Measurements from ENCODE around the gene P2RX2.
A peak's percentile ranks its signal among the peaks of the same experiment; 100 is the strongest.

P2RX2 gene

DNA sequence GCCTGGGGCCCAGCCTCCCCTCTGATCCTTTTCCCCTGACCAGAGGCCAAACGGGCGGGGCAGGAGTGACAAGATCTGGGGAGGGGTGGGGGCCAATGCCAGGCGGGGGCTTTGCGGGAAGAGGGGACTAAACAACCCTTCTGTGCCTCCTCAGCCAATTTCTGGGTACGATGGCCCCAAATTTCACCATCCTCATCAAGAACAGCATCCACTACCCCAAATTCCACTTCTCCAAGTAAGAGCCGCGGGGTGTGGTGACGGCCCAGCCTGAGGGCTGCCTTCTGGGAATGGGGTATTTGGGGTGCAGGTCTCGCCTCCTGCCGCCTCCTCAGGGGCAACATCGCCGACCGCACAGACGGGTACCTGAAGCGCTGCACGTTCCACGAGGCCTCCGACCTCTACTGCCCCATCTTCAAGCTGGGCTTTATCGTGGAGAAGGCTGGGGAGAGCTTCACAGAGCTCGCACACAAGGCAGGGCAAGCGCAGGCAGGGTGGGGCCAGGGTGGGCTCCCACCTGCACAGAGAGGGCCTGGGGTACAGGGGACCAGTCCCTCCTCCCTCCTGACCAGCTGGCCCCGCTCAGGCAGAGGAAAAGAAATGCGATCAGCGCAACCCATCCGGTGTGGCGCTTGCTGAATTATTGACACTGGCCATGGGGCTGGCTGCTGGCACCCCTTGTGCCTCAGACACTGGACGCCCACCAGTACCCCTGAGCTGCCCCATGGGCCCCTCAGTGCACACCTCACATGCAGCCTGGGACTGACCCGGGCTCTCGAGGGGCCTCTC lies 1.7 kb downstream of the P2RX2 start:
- DNase-seq (ENCODE audit: low read depth) = no peak

DNA sequence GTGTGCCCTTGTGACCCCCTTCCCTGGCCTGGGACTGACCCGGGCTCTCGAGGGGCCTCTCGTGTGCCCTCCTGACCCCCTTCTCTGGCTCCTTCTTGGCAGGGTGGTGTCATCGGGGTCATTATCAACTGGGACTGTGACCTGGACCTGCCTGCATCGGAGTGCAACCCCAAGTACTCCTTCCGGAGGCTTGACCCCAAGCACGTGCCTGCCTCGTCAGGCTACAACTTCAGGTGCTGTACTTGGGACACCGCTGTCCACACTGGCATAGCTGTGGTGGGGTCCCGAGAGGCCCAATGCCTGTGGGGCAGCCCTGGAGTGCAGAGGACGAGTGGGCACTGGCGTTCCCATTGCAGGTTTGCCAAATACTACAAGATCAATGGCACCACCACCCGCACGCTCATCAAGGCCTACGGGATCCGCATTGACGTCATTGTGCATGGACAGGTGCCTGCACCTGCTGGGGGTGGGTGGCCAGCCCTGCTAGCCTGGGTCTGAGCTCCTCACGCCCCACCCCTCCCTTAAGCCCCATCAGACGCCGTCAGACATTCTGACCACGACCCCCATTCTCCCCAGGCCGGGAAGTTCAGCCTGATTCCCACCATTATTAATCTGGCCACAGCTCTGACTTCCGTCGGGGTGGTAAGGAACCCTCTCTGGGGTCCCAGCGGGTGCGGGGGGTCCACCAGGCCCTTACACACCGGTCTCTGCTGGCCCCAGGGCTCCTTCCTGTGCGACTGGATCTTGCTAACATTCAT lies 2.5 kb downstream of the P2RX2 start:
- DNase-seq (ENCODE audit: low read depth) = no peak

DNA sequence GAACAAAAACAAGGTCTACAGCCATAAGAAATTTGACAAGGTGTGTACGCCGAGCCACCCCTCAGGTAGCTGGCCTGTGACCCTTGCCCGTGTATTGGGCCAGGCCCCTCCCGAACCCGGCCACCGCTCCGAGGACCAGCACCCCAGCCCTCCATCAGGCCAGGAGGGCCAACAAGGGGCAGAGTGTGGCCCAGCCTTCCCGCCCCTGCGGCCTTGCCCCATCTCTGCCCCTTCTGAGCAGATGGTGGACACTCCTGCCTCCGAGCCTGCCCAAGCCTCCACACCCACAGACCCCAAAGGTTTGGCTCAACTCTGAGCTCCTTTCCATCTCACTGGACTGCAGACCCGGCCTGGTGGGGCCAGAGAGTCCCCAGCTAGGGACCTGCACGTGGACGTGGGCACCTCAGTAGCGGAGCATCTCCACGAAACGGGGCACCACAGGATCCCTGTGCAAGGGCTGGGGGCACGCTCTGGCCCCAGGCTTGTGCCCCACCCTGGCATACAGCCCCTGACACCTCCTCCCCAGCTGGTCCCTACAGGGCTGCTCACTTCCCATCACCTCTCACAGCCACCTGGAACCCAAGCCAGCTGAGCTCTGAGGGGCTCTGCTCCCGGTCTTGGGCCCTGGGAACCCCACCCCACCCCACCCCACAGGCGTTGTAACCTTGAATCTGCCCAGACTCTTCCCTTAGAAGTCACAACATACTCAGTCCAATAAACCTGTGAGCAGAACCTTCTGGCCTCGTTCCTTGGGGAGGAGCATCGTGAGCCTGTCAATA lies 3.3 kb downstream of the P2RX2 start:
- DNase-seq (ENCODE audit: low read depth) = no peak

DNA sequence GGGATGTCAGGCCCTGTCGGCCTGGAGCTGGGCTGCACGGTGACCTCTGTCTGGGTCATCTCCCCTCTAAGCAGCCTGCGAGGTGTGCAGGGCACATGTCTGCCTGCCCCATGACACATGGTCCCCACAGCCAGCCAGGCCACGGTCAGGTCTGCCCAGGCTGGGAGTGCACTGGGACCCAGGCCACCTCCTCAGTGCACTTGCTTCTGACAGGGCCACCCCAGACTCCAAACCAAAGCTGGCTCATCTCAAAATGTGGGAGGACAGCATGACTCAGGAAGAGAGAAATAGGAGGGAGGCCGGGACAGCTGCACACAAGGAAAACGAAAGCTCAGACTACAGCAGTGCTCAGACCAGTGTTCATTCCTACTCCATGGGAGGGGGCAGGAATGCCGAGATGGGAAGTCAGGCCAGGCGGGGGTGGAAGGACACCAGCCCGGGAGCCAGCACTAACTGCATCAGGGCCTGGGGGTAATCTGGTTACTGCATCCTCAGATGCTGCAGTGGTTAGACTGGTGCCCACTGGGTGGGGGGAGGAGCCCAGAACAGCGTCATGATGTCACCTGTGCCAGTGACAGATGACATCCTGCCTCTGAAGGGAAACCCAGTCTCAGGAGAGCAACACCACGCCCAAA lies 4.0 kb downstream of the P2RX2 start:
- DNase-seq (ENCODE audit: low read depth) = peak; percentile 35

DNA sequence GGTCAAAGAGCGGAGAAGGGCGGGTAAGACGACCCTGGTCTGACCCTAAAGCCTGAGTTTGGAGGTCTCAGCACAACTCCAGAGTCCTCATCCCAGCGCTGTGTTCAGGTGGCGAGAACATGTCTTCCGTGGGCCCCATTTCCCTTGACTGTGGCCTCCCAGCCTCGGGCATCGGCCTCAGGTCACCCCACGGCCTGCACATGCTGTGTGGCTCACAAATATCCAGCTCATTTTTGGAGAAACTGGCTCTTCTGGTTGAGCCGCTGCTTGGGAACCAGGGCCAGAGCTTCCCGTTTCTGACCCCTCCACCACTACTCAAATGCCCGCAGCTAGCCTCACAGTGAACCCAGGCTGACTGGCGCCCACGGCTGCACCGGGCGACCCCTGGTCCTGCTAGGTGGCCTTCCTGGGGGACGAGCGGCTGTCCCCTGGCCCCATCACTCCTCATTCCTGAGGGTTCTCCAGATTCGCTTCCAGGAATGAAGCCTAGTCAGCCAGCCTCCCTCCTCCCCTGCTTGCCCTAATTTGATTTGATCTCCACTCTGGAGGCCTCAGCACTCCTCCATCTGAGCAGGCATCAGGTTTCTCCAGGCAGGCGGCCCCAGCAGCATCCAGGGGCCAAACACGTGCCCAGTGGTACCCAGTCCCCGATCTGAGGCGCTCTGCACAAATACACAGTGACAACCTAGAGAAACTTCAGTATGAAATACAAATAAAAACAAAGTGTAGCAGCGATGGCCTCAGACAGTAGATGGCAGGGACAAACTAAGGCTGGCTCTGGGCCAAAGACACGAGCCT lies 4.7 kb downstream of the P2RX2 start:
- no peak for DNase-seq (ENCODE audit: low read depth)

DNA sequence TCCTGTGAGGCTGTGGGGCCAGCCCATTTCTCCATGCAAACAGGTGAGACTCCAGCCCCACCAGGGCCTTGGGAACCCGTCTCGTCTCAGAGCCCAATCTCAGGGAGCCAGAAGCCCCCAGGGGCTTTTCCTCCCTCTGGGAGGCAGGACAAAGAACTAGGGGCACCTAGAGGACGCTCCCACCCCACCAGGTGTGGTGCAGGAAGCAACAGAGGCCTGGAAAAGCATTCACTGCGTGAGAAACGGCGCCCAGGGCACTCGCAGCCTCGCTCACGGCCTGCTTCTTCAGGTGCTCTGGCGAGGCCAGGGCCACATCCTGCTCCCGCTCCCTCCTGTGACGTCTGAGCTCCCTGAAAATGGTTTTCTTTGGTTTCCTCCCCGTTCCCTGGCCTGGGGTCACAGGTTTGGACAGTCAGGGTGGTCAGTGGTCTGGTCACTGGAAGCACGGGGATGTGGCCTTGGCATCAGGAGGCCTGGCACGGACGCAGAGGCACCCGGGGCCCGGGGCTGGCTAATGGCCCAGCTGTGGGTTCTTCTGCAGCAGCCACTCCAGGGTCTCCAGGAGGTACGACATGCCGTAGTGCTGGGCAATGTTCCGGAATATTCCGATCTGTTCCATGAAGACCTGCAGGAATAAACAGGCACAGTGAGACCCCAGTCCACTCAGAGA lies 5.7 kb downstream of the P2RX2 start:
- DNase-seq (ENCODE audit: low read depth) = no peak

DNA sequence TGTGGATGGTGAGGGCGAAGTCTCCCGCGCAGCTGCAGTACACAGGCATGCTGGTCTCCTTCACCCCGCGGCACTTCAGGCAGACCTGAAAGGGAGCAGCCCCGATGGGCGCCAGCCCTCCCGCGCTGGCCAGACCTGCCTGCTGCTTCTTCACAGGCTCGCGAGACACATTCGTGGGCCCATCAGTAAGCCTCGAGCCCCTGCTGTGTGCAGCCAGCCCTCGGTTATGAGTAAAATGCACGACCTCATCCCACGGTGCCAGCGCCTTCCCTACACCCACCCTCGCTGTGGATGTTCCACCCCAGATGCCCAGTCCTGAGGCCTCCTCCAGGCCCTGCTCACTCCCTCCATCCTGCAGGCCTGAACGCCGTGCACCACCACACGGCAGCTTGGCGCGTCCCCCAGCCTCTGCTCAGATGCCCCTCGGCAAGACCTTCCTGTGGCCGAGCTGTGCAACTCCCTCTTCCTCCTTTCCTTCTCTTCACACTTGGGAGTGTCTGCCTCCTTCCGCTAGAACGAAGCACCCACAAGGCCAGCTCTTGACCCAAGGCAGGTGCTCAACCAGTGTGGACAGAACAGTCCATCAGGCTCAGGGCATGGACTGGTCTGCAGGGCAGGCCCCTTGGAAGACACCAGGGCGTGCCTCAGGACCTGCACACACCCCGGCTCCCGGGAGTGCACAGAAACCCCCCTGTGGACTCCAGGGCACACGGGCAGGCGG lies 6.5 kb downstream of the P2RX2 start:
- no peak for DNase-seq (ENCODE audit: low read depth)

DNA sequence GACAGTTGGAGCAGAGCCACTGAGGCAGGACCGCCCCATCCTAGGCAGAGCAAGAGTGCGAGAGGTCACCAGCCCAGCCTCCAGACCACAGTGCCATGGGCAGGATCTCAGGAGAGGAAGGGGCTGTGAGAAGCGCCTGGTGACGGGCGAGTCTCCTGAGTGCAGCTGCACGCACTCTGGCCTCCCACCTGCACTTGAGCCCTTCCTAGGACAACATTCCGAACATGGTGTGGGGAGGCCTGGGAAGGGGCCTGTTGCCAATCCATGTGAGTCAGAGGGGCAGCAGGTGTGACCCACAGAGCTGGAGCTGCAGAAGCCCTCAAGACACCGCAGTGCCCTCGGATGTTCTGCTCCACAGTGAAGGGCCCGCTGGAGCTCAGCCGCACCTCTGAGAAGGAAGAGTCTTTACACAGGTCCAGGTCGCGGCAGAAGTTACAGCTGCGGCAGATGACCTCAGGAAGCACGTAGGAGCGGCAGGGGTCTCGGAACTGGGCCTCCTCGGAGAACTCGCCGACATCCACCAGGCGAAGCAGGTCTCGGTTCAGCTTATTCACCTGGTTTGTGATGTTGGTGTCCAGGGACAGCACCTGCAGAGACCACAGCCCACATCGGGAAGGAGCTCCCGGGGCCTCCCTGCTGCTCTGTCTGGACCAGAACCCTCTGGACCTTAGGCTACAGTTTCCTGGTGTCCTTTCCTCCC lies 7.3 kb downstream of the P2RX2 start:
- no peak for DNase-seq (ENCODE audit: low read depth)

DNA sequence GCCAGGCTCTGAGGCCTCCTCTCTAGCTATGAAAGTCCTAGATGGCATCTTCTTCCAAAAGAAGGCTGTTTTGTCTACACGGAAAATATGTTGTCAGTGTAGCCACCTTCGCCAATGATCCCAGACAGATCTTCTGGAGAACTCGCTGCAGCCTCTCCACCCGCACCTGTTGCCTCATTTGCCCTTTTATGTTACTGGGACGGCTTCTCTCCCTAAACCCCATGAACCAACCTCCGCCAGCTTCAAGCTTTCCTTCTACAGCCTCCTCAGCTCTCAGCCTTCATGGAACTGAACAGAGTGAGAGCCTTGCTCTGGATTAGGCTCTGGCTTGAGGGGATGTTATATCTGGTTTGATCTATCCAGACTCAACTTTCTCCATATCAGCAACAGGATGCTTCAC lies 10.8 kb downstream of the P2RX2 start:
- no peak for DNase-seq (ENCODE audit: low read depth)

DNA sequence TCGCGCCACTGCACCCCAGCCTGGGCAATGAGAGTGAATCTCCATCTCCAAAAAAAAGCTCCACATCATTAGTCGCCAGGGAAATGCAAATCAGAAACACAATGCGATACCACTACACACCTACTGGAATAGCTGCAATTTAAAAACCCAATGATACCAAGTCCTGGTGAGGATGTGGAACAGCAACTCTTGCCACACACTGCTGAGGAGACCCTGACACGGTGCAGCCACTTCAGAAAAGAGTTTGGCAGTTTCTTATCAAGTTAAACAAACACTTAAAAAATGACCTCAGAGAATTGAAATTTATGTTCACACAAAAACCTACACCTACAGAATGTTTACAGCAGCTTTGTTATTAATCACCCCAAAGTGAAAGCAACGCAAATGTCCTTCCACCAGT lies 12.1 kb downstream of the P2RX2 start:
- DNase-seq (ENCODE audit: low read depth) = no peak

DNA sequence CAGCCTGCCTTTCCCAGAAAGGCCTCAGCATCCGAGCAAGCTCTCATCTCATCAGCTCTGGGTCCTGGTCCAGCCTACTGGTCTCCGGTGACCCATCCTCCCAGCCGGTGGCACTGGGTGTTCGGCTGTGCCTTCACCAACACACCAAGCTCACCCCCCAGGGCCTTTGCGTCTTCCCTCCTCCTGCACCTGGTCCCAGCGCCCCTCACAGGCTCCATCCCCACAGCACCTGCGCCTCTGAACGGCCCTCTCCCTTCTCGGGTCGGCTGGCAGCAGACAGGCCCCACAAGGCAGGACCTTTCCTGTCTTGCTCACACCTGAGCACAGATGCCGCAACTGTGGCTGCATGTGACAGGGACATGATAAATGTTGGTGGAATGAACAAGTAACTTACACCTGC lies 13.1 kb downstream of the P2RX2 start:
- no peak for DNase-seq (ENCODE audit: low read depth)

DNA sequence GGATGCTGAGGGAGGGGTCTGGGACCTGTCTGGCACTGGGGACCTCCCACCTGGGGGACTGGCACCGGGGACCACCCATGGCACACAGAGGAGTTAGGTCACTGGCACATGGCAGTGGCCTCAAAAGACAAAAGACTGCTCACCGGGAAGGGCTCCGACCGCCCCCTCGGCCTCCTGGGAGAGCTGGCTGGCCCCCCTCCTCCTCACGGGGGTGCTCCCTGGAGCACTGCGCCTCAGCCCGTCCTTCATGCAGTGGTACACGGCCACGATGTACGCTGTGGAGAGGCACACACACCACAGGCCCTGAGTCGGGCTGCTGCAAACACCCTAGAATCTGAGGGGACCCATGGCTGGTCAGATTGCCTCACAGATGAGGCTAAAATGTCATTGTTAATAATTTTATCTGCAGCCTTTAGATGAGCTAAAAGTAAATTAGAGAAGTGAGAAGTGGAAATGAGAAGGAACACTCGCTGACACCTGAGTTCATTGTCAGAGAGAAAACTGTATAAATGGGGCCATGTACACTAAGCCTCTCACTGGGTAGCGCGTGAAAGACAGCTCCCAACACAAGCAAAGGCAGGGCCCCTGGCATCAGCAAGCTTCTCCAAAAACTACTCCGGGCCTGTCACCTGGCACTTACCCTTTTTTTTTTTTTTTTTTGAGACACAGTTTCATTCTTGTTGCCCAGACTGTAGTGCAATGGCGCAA lies 14.1 kb downstream of the P2RX2 start:
- no peak for DNase-seq (ENCODE audit: low read depth)

DNA sequence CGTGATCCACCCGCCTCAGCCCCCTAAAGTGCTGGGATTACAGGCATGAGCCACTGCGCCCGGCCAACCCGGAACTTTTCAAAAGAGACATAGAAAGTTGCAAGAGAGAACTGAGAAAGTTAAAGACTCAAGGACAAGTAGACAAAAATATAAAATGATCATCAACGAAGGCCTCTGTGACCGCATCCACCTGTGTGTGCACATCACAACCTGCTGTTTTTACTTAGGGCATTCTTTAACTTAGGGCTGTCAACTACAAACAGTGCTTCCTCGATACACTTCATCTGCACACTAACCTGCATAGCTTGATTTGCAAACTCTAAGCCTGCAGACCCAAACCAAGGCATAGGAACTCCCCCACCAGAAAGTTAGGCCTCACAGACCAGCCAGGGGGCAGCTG lies 14.8 kb downstream of the P2RX2 start:
- no peak for DNase-seq (ENCODE audit: low read depth)

DNA sequence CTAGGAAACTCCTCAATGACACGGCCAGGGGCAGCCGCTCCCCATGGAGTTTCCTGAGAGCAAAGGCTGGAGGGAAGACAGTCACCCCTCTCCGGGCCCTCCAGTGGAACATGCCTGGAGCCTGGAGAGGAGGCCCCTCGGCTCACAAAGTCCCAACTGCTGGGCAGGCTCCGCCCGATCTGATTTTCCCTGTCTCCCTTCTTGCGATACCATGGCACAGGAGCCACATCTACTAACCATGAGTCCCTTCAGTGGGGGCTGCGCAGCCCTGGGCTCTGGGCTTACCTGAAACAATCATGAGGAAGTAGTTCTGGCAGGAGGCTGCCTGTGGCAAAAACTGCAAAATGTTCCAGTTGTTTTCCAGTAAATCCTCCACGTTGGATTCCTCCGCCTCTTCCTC lies 15.3 kb downstream of the P2RX2 start:
- no peak for DNase-seq (ENCODE audit: low read depth)

DNA sequence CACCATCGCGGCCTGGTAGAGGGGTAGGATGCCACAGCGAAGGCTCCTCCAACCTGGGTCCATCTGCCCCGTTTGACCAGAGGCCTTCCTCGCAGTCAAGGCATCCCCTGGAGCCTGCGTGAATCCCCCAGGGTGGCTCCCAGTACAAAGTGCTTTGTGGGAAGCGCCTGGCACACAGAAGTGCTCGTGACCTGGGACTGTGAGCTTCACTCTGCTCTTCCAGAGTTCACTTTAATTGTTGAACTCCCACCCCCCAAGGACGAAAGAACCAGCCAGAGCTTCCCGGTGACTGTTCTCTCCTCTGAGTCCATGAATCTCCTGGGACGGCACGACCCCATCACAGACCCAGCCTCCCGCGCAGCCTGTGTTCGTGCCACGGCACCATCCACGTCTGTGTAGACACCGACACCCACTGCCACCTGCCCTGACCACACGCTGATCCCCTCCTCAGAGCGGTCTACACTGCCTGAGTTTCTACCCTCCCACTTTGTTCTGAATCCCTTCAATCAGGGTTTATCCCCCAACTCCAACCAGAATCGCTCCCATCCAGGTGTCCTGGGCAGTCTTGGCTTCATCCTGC lies 15.9 kb downstream of the P2RX2 start:
- no peak for DNase-seq (ENCODE audit: low read depth)

DNA sequence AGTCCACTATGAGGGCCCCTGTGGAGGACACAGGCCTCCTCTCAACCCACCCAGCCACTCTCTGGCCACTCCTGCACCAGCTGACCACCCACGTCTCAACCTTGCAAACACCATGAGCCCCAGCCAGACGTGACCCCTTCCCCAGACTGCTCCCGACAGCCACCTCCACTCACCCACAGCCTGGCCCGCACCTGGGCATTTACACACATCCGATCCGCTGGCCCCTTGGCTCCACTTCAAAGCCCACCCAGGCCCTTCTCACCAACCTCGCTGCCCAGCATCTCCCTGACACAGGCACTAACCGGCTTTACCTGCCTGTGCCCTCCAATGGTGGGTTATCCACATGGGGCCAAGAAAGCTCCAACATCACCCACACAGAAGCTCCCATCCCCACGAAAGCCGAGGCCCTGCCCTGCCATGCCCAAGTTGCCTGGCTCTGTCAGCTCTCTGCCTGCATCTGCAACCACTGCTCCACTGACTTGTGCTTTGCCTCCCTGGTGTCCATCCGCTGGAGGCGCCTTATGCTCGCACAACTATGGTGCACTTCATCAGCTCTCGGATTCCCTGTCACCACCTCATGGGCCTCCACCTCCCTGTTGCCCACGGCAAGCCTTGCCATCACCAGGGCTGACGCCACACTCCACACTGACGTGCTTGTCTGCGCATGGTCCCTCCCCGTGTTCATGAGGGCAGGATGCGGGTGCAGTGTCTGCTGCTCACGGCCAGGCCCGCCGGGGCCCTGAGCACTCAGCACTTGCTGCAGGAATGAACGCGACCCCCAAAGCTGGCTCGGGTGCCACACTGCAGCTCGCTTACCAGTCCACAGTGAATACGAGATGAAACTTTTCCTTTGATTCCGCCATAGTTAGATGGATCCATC lies 16.7 kb downstream of the P2RX2 start:
- DNase-seq (ENCODE audit: low read depth) = no peak

DNA sequence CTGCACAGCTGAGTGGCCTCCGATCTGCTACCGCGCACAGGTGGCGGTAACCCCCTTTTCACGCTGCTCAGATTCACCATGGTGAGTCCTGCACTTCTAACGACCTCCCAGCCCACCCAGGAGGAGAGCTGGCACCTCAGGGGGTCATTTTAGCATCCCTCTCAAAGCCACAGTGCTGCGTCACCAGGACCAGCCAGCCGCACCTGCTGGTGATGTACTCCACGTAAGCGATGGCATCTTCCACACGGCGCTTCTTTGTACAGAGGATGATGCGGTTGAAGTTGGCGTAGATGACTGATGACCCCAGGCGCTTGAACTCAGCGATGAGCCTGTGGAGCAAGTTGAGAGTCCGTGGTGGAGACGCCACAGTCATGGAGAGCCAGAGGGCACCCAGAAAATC lies 19.2 kb downstream of the P2RX2 start:
- no peak for DNase-seq (ENCODE audit: low read depth)
